SJSA1 (cell line): ENCODE data around the gene ZNF20. TPM values are rescaled to one million over a fixed set of nuclear protein-coding genes. Genes with fewer than 3 reads are reported as not detected.

Experiments used
- DNase-seq, 2 experiments: peaks; one replicate each; pipeline ENCODE4 v3.0.0-alpha.2; 2015 to 2020; ENCODE audit warnings: low spot score in 2 of 2, low read depth in 1 of 2
- H3K27ac ChIP-seq: fragments of 250-450 bp; sonication (Bioruptor Pico); 2 replicates; pipeline ENCODE4 v1.5.1; 2020; ENCODE audit warnings: mild to moderate bottlenecking, moderate library complexity
- H3K27me3 ChIP-seq: fragments of 250-450 bp; sonication (Bioruptor Pico); replicated peaks from 2 replicates; pipeline ENCODE4 v1.5.1; 2020; ENCODE audit warnings: mild to moderate bottlenecking, moderate library complexity
- H3K36me3 ChIP-seq: fragments of 250-450 bp; sonication (Bioruptor Pico); 2 replicates; pipeline ENCODE4 v1.5.1; 2020; ENCODE audit warnings: mild to moderate bottlenecking
- H3K4me1 ChIP-seq: fragments of 250-450 bp; sonication (Bioruptor Pico); replicated peaks from 2 replicates; pipeline ENCODE4 v1.6.1; 2021; ENCODE audit warnings: mild to moderate bottlenecking
- H3K4me3 ChIP-seq: fragments of 250-450 bp; sonication (Bioruptor Pico); 2 replicates; pipeline ENCODE4 v1.5.1; 2020; ENCODE audit warnings: mild to moderate bottlenecking
- H3K9me3 ChIP-seq: fragments of 250-450 bp; sonication (Bioruptor Pico); replicated peaks from 2 replicates; pipeline ENCODE4 v1.5.1; 2020; ENCODE audit warnings: mild to moderate bottlenecking
- total RNA-seq: library from RNA; depleted of rRNA; stranded (reverse); fragments of >200 nt; shearing (Covaris generic); gene quantifications from 2 replicates; pipeline ENCODE4 v1.2.3, GENCODE V29; 2014; rRNA removed

Gene ZNF20
- total RNA-seq, result 0.53 and 5.4 TPM in 2 replicates

GRCh38 chr19:12139885-12140544 is at the start of gene ZNF20:
TSS of gene ZNF20 (minus strand) at chr19:12140350. CDS start at chr19:12140182, 168 bp downstream.
- DNase-seq, result peak; percentile 94 to 95
- Histone ChIP-seq H3K36me3 (peaks cover 54% of the 10 kb centered on the region), H3K27ac (peak within 1 kb of the TSS; percentile 70), H3K4me1 (peaks cover 12% of the 10 kb centered on the region), H3K9me3 (peaks cover 4% of the 10 kb centered on the region; the same call in 1 of the 2 replicates), H3K4me3 (peak within 1 kb of the TSS; percentile 60), H3K27me3 (no peaks in the 10 kb centered on the region)

GRCh38 chr19:12187625-12188024 is 47.5 kb upstream of the ZNF20 start:
- no peak for DNase-seq

GRCh38 chr19:12180377-12180776 is 40.2 kb upstream of the ZNF20 start:
- peaks cover 38% of the 10 kb centered on the region for H3K9me3 ChIP-seq
- no peak for DNase-seq
- peaks cover 15% of the 10 kb centered on the region for H3K36me3 ChIP-seq
- no peak overlapping the region for H3K27ac ChIP-seq
- no peaks in the 10 kb centered on the region for H3K27me3 ChIP-seq
- H3K4me3 ChIP-seq, result no peak overlapping the region
- no peaks in the 10 kb centered on the region for H3K4me1 ChIP-seq

More at GRCh38 chr19:12187625-12188024, 47.5 kb upstream of the ZNF20 start:
- Histone ChIP-seq H3K36me3 (peaks cover 64% of the 10 kb centered on the region), H3K4me3 (no peak overlapping the region), H3K9me3 (peaks cover 53% of the 10 kb centered on the region), H3K27ac (no peak overlapping the region), H3K27me3 (no peaks in the 10 kb centered on the region), H3K4me1 (no peaks in the 10 kb centered on the region)

GRCh38 chr19:12166626-12167025 is 26.5 kb upstream of the ZNF20 start:
- peaks cover 7% of the 10 kb centered on the region for H3K4me1 ChIP-seq
- H3K4me3 ChIP-seq, result no peak overlapping the region
- no peaks in the 10 kb centered on the region for H3K27me3 ChIP-seq
- H3K9me3 ChIP-seq, result peaks cover 4% of the 10 kb centered on the region; the same call in 1 of the 2 replicates
- DNase-seq, result no peak
- no peak overlapping the region for H3K27ac ChIP-seq
- peaks cover 39% of the 10 kb centered on the region for H3K36me3 ChIP-seq

GRCh38 chr19:12163826-12164225 is 23.7 kb upstream of the ZNF20 start:
- Histone ChIP-seq H3K27me3 (no peaks in the 10 kb centered on the region), H3K4me1 (peaks cover 7% of the 10 kb centered on the region), H3K9me3 (no peaks in the 10 kb centered on the region), H3K27ac (peak overlapping the region; percentile 87; the same call in 1 of the 2 replicates), H3K36me3 (peaks cover 20% of the 10 kb centered on the region), H3K4me3 (peak overlapping the region; percentile 86)
- no peak for DNase-seq

- Histone ChIP-seq H3K4me3 (peak within 1 kb of the TSS; percentile 86), H3K9me3 (no peaks in the 10 kb centered on the region), H3K27me3 (no peaks in the 10 kb centered on the region), H3K27ac (peak within 1 kb of the TSS; percentile 87), H3K4me1 (peaks cover 7% of the 10 kb centered on the region), H3K36me3 (peaks cover 20% of the 10 kb centered on the region)
- peak; percentile 85 to 94 for DNase-seq
Measured at GRCh38 chr19:12162882-12163806, 23.0 kb upstream of the ZNF20 start, which contains the start of gene ZNF136. TSS of gene ZNF136 (plus strand) at chr19:12163096. CDS start at chr19:12163204, 108 bp downstream.

GRCh38 chr19:12162513-12162881 is 22.3 kb upstream of the ZNF20 start:
- Histone ChIP-seq H3K4me1 (peaks cover 7% of the 10 kb centered on the region), H3K27me3 (no peaks in the 10 kb centered on the region), H3K27ac (no peak overlapping the region), H3K9me3 (no peaks in the 10 kb centered on the region), H3K36me3 (peaks cover 20% of the 10 kb centered on the region), H3K4me3 (peak overlapping the region; percentile 86)
- no peak for DNase-seq

GRCh38 chr19:12159773-12160414 is 19.7 kb upstream of the ZNF20 start:
- Histone ChIP-seq H3K4me1 (peaks cover 10% of the 10 kb centered on the region), H3K4me3 (no peak overlapping the region), H3K27me3 (no peaks in the 10 kb centered on the region), H3K27ac (no peak overlapping the region), H3K36me3 (peaks cover 16% of the 10 kb centered on the region), H3K9me3 (no peaks in the 10 kb centered on the region)
- DNase-seq, result no peak

- peaks cover 3% of the 10 kb centered on the region; the same call in 1 of the 2 replicates for H3K4me1 ChIP-seq
- peaks cover 35% of the 10 kb centered on the region for H3K36me3 ChIP-seq
- H3K4me3 ChIP-seq, result peak within 1 kb of the TSS; percentile 64
- H3K9me3 ChIP-seq, result peaks cover 5% of the 10 kb centered on the region; the same call in 1 of the 2 replicates
- DNase-seq, result peak; percentile 71 to 90
- peak within 1 kb of the TSS; percentile 27 for H3K27ac ChIP-seq
- H3K27me3 ChIP-seq, result no peaks in the 10 kb centered on the region
Measured at GRCh38 chr19:12156223-12157058, 16.3 kb upstream of the ZNF20 start, which contains the start of gene ZNF625. TSS of gene ZNF625 (minus strand) at chr19:12156734. CDS start at chr19:12156558, 176 bp downstream.

- H3K27me3 ChIP-seq, result no peaks in the 10 kb centered on the region
- peaks cover 3% of the 10 kb centered on the region; the same call in 1 of the 2 replicates for H3K4me1 ChIP-seq
- DNase-seq, result no peak
- H3K4me3 ChIP-seq, result peak overlapping the region; percentile 64
- H3K9me3 ChIP-seq, result peaks cover 7% of the 10 kb centered on the region
- H3K27ac ChIP-seq, result no peak overlapping the region
- H3K36me3 ChIP-seq, result peaks cover 41% of the 10 kb centered on the region
Measured at GRCh38 chr19:12155324-12155860, 15.2 kb upstream of the ZNF20 start.

GRCh38 chr19:12145348-12145747 is 5.2 kb upstream of the ZNF20 start:
- H3K27ac ChIP-seq, result no peak overlapping the region
- H3K36me3 ChIP-seq, result peaks cover 66% of the 10 kb centered on the region
- DNase-seq, result no peak
- peaks cover 6% of the 10 kb centered on the region; the same call in 1 of the 2 replicates for H3K4me1 ChIP-seq
- peaks cover 22% of the 10 kb centered on the region for H3K9me3 ChIP-seq
- no peaks in the 10 kb centered on the region for H3K27me3 ChIP-seq
- no peak overlapping the region for H3K4me3 ChIP-seq

GRCh38 chr19:12141405-12141736 is 1.2 kb upstream of the ZNF20 start:
- Histone ChIP-seq H3K27ac (no peak overlapping the region), H3K27me3 (no peaks in the 10 kb centered on the region), H3K4me1 (peaks cover 12% of the 10 kb centered on the region), H3K36me3 (peaks cover 54% of the 10 kb centered on the region), H3K4me3 (no peak overlapping the region), H3K9me3 (peaks cover 12% of the 10 kb centered on the region; the same call in 1 of the 2 replicates)
- no peak for DNase-seq
